ENCODE measurements around the gene ARHGAP28. TPM values are rescaled to one million over a fixed set of nuclear protein-coding genes. Genes with fewer than 3 reads are reported as not detected.

ARHGAP28 gene
- total RNA-seq, 1 donor from 2014 or later, result 15.7 TPM

GRCh38 chr18:6860804-6861448, 131.4 kb downstream of the ARHGAP28 start:
- no peak for DNase-seq
- no peaks in the 10 kb centered on the region for H3K36me3 ChIP-seq
- no peaks in the 10 kb centered on the region for H3K9me3 ChIP-seq
- intact Hi-C loops (cut with DNase I), result no loop called here
- no peaks in the 10 kb centered on the region for H3K4me1 ChIP-seq
- no peak overlapping the region for H3K27ac ChIP-seq
- TF ChIP-seq CTCF (IDR thresholded peaks at IDR 0.05), result no peak
- no peak overlapping the region for H3K4me3 ChIP-seq
- ATAC-seq, result no peak
- H3K27me3 ChIP-seq, result no peaks in the 10 kb centered on the region

GRCh38 chr18:6865251-6865650, 135.7 kb downstream of the ARHGAP28 start:
- no peak for ATAC-seq
- intact Hi-C loops (cut with DNase I), result no loop called here
- no peaks in the 10 kb centered on the region for H3K36me3 ChIP-seq

GRCh38 chr18:6866552-6867085, 137.1 kb downstream of the ARHGAP28 start:
- Histone ChIP-seq H3K27me3 (no peaks in the 10 kb centered on the region), H3K36me3 (peaks cover 5% of the 10 kb centered on the region), H3K4me3 (no peak overlapping the region), H3K9me3 (no peaks in the 10 kb centered on the region), H3K4me1 (no peaks in the 10 kb centered on the region), H3K27ac (no peak overlapping the region)
- ATAC-seq (no peak), DNase-seq (no peak)
- TF ChIP-seq CTCF (IDR thresholded peaks at IDR 0.05), result no peak
- intact Hi-C loops (cut with DNase I), result no loop called here

More at GRCh38 chr18:6865251-6865650, 135.7 kb downstream of the ARHGAP28 start:
- Histone ChIP-seq H3K4me1 (no peaks in the 10 kb centered on the region), H3K4me3 (no peak overlapping the region), H3K27me3 (no peaks in the 10 kb centered on the region), H3K9me3 (no peaks in the 10 kb centered on the region), H3K27ac (no peak overlapping the region)
- no peak for TF ChIP-seq CTCF (IDR thresholded peaks at IDR 0.05)
- DNase-seq, result no peak

GRCh38 chr18:6868033-6868432, 138.5 kb downstream of the ARHGAP28 start:
- DNase-seq (no peak), ATAC-seq (no peak)
- intact Hi-C loops (cut with DNase I), result no loop called here
- Histone ChIP-seq H3K4me1 (no peaks in the 10 kb centered on the region), H3K27me3 (no peaks in the 10 kb centered on the region), H3K4me3 (no peak overlapping the region), H3K27ac (no peak overlapping the region), H3K9me3 (no peaks in the 10 kb centered on the region), H3K36me3 (peaks cover 5% of the 10 kb centered on the region)
- no peak for TF ChIP-seq CTCF (IDR thresholded peaks at IDR 0.05)

GRCh38 chr18:6871566-6871965, 142.1 kb downstream of the ARHGAP28 start:
- H3K4me3 ChIP-seq, result no peak overlapping the region
- H3K27ac ChIP-seq, result no peak overlapping the region
- DNase-seq, result no peak
- H3K36me3 ChIP-seq, result peaks cover 5% of the 10 kb centered on the region
- no peaks in the 10 kb centered on the region for H3K27me3 ChIP-seq
- no peak for TF ChIP-seq CTCF (IDR thresholded peaks at IDR 0.05)
- intact Hi-C loops (cut with DNase I), result no loop called here
- no peaks in the 10 kb centered on the region for H3K9me3 ChIP-seq
- H3K4me1 ChIP-seq, result no peaks in the 10 kb centered on the region
- ATAC-seq, result no peak
